NCI-H1694 (cell line): ENCODE measurements around the gene TMEM121B.

Source experiments
- DNase-seq: peaks from one replicate; lab custom pipeline; 2025; lab: John Stamatoyannopoulos, UW

Gene TMEM121B

DNA sequence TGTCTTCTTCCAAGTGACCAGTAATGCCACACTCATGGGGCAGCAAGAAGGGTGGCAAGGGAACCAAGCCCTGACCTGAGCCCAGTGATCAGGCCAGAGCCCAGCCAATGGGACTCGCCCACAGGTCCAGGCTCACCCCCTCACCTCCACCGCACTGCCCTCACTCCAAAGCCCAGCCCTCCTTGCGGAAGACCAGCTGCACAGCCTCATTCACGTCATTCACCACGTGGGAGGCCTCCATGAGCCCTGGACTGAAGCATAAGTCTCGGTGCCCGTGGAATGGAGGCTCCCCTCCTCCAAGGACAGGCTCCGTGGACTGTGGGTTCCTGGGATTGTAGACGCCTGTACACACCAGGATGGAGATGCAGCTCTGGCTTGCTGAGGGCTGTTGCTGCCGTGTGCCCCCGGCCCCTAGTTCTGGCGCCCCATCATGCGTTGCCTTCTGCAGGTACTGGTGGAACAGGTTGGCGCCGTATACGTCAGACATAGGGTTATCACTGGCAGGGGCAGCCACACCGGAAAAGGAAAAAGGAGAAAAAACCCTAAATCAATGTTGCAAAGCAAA is 16.8 kb upstream of the TMEM121B start:
- no peak for DNase-seq

DNA sequence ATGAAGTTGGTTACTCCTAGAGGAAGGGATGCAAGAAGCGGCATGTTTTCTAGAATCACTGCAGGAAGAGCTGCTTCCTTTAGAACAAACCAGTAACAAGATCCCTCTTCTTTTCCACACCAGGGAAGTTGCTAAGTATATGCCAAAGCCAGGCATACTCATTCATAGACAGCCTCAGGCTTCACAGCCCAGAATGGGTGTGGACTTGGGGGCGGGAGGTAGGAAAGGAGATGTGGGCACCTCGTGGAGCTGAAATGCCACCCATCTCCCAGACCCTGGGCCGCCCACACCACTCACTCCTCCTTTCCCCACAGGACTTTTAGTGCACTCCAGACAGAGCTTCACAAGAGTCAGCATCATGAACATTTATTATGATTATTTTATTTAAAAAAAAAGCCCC is 16.0 kb upstream of the TMEM121B start:
- no peak for DNase-seq

DNA sequence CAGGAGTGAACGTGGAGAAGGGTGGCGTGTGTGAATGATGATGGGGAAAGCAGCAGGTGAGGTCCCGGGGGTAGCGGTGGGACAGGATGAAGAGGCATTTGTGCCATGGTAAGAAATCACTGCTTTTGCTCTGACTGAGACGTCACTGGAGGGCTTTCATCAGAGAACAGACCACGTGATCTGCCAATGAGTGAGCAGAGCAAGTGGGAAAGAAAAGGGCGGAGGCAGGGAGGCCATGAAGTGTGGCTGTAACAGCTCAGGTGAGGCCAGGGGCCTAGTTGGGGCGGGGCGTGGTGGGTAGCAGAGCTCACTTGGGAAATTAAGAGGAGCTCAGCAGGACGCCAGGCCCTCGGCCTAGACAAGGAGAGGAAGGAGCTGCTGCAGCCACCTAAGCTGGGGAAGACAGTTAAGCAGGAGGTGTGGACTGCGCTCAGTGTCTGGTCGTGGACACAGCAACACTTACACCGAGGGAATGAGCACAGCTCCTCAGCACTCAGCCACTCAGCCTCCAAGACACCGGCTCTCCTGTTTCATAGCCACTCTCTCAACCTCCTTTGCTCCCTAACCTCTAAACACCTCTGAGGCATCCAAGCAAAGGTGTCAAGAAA is 14.1 kb upstream of the TMEM121B start:
- no peak for DNase-seq

DNA sequence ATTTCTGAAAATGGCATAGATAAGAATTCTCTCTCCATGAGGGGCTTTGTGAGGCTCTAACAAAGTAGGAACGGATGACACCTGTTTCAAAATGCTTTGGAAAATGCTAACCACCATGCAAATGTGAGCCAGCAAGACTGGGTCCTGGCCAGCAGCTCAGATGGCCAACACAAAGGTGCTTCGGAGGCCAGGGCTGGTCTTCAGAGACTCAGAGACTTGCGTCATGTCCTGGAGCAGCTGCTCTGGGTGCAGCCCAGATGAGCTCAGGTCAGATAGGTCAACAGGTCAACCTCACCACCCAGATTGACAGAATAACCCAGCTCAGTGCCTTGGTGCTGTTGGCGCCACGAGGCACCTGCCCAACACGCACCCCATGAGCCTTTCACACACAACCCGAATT is 12.0 kb upstream of the TMEM121B start:
- DNase-seq = no peak

DNA sequence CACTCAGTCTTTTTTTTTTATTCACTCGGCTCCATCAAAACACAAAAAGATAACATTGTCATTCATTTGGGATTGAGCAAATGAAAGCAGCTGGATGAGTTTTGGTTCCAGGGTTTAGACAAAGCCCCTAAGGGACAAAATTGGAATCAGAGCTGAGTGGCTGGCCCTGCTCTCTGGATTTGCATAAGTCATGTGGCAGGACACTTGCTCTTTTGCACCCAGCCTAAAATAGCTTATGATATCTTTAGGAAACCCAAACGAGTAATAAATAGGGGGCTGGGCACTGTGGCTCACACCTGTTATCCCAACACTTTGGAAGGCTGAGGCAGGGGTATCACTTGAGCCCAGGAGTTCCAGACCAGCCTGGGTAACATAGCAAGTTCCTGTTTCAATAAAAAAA is 11.0 kb upstream of the TMEM121B start:
- DNase-seq = no peak

DNA sequence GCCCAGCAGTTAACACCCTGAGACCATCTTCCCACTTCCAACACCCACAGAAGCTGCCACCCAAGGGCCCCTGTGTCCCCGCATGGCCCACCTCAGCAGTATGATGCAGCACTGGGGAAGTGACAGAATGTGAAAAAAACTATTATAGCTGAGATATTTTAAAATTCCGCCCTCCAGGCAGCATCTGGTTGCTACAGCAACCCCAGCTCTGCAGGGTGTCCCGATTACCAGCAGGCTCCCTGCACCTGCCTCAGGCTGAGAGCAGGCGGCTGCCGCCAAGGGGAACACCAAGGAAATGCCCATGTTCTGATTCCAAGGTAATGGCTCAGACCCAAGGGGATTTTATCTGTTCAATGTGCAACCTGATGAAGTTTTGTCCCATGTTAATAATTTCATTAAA is 10.5 kb upstream of the TMEM121B start:
- DNase-seq = peak; percentile 9

DNA sequence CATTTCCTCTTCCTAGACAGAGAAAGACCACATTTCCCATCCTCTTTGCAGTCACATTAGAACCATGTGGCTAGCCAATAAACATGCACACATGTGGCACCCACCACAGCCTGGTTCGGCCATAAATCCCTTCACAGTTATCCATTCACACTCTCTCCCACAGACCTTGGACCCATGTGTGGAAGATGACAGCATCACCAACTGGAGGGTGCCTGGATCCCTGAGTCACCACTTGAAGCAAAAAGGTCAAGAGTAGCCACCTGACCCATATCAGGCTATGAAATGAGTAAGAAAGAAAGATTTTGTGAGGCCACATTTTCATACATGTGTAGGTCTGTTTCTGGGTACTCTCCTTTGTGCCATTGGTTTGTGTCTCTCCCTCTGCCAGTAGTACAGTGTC is 9.0 kb upstream of the TMEM121B start:
- no peak for DNase-seq

DNA sequence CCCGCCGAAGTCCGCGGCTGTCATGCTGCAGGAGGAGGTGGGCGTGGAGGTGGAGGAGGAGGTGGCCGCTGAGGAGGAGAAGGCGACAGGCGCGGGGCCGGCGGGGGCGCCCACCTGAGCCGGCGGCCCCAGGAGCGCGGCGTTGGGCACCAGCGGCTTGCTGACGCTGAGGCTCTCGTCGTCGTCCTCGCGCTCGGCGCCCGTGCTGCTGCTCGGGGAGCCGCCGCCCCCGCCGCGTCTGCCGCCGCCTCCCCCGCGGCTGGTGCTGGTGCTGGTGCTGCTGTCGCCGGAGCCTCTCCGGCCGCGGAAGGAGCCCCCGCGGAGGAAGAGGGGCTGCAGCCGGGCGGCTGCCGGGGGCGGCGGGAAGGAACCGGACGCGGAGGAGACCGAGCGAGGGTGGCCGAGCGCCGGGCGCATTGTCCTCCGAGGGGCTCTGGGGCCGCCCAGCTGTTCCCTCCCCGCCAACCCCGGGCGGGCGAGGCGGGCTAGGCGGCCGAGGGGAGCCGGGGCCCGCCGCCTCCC is 388 bp downstream of the TMEM121B start:
- no peak for DNase-seq

DNA sequence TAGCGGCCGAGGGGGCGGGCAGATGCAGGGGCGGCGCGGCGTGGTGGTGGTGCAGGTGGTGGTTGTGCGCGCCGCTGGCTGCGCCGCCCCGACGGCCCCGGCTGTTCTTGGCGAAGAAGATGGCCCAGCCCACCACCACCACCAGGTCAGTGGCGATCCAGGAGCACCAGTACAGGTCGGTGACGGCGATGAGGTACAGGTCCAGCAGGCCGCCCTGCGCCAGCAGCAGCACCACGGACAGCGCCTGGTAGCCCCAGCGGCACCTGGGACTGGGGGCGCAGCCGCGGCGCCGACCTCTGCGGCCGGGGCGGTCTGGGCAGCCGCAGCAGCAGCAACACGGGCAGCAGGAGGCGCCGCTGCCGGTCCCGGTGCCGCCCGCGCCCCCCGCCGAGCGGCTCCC is 879 bp downstream of the TMEM121B start:
- DNase-seq = no peak

DNA sequence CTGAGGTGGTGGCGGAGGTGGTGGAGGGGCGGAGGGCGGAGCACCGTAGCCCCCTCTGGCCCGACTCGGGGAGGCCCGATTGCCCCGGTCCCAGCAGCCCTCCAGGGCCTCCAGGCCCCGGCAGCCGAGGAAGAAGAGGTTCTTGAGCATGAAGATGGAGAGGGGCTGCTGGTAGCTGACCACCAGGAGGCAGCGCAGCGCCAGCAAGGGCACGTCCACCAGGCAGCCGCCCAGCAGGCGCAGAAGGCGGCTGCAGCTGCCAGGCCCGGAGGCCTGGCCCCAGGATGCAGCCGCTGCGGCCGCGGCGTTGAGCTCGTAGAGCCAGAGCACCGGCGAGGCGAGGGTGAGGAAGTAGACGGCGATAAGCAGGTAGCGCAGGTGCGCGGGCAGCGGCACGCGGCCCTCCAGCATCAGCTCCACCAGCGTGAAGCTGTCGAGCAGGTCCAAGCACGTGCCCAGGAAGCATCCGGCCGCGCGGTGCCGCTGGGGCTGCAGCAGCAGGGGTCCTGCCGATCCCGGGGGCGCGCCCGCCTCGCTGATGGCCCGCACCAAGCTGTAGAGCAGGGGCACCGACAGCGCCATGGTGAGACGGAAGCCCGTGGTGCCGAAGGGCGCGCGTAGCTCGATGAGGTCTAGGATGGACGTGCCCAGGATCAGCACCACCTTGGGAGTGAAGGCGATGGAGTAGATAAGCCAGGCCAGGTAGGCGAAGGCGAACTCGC is 1.5 kb downstream of the TMEM121B start:
- no peak for DNase-seq

DNA sequence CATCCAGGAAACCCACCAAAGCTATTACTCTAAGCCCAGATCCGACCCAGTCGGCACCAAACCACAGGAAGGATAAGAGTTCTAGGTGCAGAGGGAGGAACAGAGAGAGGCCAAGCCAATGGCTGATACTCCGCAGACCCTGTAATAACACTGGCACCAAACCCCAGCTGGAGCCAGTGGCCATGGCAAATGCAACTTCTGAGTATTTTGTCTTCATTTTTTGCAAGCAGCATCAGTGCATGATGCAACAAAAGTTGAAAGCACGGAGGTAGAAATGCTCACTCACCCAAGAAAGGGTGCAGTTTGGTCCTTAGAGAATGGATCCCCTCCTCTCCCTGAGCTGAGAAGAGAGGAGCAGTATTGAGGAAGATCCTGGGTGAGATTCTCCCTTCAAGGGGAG is 2.8 kb downstream of the TMEM121B start:
- no peak for DNase-seq

DNA sequence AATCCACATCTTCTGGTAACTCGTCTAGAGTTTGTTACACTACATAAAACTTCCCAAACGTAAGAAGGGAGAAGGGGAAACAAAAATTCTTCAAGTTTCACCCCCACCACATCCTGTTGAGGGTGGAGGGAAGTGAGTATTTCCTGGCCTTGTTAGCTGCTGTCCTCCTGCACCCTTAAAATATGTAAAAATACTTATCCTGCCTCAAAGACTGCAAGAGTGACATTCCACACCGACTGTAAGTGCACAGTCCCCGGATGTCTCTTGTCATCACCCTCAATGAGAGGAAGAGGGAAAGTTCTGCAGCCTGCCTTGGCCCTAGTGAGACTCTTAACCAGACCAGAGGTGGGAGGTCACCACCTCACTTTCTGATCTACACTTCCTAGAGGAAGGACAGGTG is 3.3 kb downstream of the TMEM121B start:
- DNase-seq = no peak

DNA sequence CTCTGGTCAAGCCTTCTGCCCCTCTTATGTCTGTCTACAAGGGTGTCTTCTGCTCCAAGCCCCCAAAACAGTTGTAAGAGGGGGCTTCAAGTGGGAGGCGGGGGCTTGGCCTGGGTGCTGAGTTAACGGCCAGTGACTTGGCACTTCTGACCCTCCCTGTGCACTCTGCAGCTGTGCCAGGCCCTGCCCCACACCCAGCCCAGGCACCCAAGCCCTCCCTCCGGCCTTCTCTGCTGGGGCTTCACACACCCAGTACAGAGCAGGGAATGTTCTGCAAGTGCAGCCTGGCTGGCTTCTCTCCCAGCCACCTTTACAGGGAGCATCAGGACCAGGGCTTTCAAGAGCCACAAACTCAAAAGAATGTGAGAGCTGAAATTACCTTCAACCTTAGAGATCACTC is 3.8 kb downstream of the TMEM121B start:
- no peak for DNase-seq

DNA sequence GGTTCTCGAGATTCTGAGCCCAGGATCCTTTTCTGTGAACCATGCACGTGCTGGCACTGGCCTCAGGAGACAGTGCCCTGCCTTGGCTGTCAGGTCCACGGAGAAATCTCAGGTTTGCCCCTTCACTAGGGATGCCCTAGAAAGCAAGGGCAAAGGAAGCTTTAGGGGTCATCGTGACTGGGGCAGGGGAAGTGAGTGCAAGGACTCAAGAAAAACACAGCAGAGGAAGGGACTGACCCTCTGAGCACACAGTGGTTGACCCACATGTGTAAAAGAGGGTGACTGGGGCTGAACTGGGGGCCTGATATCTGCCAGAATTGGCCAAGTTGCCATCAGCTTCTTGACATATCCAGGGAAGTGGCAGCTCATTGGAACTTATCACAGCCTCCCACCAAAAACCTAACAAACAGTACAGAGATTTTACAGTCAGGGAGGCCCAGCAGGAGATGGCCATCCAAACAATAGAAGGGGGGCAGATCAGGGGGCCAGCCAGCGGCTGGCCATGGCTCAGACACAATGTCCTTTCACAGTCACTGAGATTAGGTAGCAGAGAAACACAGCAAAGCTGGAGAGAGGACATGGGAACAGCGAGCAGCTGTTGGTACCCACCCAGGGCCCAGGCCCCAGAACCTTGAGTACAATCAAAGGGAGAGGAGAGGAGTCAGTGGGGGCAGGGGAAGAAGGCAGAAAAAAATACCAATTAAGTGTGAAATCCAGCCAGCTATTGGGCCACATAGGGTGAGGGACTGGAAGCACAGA is 4.4 kb downstream of the TMEM121B start:
- no peak for DNase-seq

DNA sequence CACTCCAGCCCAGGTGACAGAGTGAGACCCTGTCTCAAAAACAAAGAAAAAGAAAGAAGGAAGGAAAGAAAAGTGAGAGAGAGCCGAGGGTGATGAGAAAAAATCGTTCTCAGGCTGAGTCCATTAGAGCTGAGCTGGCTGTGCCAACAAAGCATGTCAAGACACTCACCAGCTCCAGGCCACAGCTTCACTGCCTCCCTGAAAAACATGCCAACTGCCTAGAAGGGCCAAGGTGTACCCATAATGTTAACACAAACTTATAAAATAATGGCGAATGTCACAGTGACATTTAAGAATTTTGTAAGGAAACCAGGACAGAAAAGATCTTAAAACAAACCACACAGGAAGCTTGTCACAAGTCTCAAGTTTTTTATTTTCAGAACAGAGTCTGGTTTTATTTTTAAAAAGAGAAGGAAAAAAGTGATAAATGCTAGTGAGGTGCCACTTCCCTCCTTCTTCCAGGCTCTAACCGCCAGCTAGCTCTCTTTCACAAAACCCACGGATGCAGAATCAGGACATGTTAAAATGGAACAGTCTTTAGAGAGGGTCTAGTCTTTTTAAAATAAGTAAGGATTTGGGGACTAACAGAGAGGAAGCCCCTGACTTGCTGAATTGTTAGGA is 5.1 kb downstream of the TMEM121B start:
- DNase-seq = no peak

DNA sequence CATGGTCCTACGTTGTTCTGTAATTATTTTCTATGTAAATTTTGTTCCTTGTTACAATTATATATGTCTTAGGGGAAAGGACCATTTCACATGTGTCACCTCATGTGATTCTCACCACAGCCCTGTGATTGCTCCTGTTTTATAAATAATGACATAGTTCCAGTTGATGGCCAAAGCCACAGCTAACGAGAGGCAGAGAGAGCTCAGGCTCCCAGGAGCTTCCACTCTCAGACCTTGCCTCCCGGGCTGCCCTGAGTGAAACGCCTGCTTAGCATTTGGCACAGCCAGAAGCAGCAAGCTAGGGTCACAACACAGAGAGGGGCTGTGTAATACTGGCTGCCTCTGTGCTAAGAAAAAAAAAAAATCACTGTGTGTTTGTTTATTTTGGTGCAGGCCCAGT is 5.9 kb downstream of the TMEM121B start:
- no peak for DNase-seq

DNA sequence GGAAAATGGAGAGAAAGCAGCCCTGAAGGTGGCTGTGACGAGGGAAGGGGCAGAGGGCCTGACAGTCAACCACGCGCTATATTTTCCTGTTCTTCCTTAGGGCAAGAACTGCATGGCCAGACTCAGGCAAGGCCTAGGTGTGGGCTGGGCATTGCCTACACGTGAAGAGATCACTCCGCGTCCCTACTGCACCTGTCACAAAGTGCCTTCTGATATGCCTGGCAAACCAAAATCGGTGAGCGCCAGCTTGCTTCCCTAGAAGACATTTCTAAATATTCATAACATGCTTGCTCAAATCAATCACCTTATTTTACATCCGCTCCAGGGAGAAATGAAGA is 6.3 kb downstream of the TMEM121B start:
- DNase-seq = no peak

DNA sequence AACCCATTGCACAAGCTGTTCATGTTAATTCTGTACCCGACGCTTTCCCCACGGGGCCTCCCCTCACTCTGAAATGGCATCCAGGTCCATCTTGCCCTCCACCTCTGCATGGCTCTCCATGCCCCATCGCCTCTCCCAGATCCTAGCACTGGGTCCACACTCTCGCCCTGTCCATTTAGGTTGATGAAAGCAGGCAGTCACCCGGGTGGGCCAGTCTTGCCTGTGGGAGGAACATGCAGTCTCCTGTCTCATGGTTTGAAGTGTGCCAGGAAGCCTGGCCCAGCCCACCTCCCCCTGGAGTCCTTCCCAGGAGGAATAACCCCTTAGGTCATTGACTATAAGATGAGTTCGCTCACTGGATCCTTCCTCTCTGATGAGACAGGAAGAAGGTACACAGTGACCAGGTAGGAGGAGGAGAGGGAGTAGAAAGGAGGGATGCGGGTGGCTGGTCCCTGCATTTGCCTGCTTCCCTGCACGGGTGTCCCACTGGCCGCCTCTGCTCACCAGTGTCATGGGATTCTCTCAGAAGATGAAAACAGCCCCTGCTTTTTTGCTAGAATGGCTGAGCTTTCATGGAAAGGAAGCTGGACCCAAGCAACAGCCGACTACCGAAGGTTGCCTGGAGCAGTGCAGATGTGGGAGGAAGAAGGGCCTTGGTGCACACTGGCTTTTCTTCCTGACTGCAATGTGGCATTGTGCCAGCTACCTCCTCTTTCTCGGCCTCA is 6.8 kb downstream of the TMEM121B start:
- no peak for DNase-seq

DNA sequence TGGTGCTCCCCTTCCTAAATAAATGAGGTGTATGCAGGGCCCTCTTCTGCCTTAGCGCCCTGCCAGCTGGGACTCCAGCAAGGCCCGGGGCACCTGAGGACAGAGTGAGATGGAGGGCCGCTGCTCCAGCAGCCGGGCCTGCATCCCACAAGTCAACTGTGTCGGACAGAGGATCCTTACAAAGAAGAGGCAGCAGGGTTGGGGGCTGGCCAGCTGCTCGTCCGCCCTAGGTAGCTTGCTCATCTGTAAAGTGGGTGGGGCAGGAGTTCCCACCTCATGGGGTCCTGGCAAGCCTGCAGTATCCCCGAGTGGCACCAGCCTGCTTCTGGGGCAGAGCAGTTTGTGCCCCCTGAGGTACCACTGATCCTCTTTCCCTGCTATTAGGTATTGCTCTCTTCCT is 7.6 kb downstream of the TMEM121B start:
- DNase-seq = no peak

DNA sequence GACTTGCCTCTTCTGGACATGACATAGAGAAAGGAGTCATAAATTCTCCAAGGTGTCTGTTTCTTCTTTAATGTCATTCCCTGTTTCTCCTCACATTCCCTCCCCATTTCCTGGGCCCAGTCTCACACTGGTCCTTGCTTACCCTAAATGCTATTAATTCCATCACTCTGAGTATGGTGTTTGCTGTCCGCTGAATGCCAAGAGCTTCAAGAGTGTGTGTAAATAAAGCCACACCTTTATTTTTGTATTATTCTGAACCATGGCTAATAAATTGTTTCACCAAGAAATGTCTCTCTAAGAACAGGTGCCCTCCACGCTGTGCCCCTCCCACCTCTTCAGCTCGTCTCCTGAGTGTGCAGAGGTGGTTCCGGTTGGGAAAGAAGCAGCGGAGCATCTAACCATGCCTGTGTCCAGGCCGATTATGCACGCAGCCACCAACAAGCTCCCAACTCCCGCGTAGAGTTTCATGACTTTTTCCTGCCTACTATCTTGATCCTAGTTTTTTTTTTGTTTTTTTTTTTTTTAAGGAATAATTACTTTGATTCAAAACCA is 8.6 kb downstream of the TMEM121B start:
- no peak for DNase-seq

DNA sequence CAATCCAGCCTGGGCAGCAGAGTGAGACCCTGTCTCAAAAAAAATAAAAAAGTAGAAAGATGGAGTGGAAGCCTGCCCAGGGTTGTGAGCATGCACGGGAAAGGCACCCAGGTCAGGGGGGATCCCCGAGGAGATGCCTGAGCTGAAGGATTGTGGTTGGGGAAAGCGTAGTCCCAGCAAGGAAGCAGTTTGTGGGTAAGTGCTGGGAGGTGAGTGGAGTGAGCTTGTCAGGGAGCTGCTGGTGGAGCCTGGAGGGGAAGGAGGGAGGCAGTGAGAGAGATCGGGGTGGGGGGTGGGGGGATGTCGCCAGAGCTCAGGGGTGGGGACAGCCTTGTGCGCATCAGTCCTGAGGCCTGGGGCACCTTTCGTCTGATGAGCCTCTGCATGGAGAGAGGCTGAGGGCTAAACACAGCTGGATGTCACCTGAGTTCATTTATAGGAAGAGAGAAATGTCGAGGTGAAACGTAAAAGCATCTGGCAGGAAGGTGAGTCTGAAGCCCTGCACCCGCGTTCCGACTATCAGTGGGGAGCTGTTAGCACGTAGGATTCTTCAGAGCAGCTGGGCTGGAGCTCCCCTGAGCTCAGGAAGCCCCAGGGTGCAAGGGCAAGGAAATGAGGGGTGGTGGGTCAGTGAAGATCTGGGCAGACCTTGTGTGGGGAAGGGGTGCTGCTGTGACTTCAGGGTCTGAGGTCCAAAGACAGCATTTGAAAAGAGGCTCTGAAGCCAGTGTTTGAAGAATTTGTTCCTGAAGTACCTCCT is 10.2 kb downstream of the TMEM121B start:
- no peak for DNase-seq
